SKM-1 treated with dmso at 0.1 percent for 144 hours (cell line): ENCODE data around the gene NRCAM.

Source experiments
- DNase-seq: peaks from one replicate; lab custom pipeline; 2025; ENCODE audit not compliant: unreplicated experiment; lab: John Stamatoyannopoulos, UW

The NRCAM gene

DNA sequence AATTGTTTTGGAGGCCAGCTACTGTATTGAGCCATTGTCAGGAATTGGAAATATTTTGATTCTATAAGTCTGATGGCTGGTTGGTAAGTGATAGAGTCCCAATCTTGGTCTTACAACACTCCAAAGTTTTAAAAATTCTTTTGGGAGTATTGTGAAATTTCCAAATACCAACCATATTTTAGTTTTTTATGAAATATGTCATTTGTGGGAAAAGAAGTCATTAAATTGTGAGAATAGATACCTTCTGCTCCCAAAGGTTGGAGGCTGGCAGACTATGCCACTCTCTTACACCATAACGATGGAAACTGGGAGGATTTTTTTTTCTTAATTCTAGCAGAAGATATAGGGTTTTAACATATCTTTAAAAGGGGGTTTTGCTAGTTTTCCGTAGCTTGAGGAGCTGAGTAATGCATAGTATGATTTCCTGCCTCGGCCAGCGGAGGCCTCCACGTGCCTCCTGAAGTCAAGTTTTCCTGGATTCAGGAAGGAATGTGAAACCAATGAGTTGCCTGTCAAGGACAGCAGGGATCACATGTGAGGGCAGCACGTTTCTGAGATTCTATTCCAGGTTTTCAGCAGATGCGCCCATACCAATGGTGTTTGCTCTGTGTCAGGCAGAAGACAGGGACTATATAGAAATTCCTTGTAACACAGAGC lies 233.9 kb downstream of the NRCAM start:
- DNase-seq: no peak

DNA sequence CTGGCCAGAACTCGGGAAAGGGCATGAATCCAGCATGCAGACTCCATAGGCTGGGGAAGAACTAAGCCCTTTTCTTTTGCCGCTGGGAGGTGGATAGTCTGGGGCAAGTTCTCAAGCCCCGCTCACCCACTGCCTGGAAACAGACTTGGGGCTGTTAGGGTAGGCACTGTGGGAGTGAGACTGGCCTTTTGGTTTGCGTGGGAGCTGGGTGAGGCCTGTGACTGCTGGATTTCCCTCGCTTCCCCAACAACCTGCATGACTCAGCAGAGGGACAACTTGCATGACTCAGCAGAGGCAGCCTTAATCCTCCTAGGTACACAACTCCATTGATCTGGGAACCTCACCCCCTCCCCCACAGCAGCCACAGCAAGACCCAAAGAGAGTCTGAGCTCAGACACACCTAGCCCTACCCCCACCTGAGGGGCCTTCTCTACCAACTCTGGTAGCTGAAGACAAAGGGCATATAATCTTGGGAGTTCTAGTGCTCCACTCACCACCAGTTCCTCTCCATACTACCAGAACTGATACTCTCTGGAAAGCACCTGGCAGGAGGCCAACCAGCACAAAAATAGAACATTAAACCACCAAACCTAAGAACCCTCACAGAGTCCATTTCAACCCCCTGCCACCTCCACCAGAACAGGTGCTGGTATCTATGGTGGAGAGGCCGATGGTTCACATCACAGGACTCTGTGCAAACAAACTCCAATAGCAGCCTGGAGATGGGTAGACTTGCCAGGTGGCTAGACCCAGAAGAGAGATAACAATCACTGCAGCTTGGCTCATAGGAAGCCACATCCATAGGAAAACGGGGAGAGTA lies 244.6 kb downstream of the NRCAM start:
- DNase-seq: no peak

DNA sequence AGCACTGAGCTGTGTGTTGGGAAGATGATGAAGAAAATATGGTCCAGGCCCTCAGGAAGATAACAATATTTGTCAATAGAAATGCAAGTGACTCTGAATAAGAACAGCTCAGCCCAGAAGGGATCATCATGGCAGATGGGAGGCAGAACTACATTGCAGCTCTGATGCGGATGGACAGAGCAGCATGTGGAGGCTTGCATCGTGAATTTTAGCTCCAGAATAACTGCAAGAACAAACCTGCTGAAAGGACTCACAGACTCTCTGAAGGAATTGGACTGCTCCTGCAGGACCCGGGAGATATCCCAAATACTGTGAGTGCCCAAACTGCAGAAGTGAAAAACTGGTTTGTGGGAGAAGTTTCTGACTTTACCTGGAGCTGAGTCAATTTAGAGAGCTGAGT lies 245.4 kb downstream of the NRCAM start:
- DNase-seq: no peak

DNA sequence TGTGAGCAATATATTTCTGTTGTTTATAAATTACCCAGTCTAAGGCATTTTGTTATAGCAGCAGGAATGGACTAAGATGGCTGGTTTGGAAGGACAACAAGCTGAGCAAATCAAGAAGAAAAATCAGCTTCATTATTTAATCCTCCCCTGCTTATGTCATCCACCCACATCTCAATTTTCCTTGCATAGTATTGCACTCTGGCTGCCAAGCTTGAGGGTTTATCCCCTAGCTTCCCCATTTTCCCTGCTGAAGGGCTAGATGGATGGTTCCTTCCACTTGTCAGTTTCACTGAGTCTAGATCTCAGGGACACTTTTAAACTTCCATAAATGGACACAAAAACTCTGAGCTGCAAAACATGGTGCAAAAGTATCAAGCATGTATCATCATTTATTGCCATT lies 250.9 kb downstream of the NRCAM start:
- DNase-seq: no peak

DNA sequence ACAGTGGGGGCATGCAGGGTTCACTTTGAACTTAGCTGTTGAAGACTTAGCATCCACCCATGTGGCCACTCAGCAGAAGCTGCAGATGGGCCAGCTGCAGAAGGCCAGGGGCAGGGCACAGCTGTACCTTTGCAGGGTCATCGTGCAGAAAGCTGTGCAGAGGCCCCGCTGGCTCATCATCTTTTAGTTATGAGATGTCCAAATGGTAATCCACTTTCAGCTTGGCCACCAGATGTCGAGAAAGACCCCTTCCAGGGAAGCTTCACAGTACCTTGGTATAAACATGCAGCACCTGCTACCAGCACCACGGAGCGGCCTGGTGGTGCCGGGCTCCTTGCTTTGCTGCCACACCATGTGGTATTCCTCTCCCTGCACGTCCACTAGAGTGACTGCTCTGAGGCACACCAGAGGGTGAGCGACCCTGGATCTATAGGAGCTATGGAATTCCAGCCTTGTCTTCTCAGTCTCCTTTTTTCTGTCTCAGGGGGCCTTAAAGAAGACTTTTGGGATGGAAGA lies 251.9 kb downstream of the NRCAM start:
- DNase-seq: no peak

DNA sequence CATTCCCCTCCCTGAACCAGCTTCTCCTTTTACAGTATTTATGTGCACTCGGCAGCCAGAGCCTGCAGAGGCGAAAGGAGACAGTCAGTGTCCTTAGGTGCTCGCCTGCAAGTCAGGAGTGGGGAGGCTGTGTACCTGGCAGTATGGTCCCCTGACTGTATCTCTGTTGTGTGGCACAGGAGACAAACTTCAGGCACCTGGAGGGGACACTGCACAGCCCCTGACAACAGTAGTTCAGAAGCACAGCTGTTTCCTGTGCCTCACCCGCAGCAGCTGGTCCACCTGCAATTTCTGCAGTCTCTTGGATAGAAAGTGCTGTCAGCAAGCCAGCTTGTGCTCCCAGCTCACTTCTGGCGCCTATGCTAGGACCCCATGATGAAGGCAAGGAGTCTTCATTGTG lies 252.7 kb downstream of the NRCAM start:
- DNase-seq: no peak

DNA sequence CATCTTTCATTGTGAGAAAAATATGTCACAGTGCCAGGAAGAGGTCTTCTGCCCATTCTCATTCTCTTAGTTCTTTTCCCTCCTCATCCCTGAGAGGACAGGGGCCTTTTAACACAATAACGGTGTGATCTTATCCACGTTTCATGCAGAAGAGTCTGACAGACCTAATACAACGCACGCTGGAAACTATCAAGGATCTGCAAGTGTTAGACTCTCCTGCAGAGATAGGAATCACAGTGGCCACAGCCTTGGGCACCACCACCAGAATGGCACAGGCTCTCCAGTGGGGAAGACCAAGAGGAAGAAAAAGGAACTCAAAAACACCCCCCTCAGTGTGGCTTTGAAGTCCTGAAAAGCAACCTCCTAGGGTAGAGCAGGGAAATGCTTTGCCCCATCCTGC lies 253.5 kb downstream of the NRCAM start:
- no peak for DNase-seq

DNA sequence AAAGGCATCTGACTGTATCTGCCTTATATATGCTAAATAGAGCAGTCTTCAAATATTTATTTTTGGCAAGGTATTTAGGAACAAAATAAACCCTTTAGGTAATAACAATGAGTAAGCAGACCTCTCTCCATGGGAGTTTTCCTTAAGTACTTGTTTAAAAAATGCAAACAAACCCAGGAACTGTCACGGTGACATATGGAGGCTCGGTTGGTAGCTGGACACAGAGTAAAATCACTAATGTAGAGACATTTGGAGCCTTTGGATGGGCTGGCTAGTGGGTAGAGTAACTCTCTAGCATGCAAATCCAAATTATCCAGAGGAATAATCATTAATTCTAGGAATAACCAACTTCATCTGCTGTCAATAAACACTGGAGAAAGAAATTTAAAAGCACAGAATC lies 254.5 kb downstream of the NRCAM start:
- no peak for DNase-seq

DNA sequence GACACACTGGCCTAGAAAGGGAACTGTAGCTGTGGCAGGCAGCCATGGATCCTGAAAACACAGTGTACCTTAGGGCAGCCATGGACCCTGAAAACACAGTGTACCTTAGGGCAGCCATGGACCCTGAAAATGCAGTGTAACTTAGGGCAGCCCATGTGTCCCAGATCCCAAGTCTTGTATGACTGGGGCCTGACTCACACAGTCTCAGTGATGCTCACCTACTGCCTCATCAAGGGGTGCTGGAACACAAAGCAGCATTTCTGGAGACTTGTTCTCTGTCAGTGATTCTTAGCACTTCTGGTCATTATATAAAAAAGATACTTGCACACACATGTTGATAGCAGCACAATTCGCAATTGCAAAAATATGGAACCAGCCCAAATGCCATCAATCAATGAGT lies 255.9 kb downstream of the NRCAM start:
- DNase-seq: no peak

DNA sequence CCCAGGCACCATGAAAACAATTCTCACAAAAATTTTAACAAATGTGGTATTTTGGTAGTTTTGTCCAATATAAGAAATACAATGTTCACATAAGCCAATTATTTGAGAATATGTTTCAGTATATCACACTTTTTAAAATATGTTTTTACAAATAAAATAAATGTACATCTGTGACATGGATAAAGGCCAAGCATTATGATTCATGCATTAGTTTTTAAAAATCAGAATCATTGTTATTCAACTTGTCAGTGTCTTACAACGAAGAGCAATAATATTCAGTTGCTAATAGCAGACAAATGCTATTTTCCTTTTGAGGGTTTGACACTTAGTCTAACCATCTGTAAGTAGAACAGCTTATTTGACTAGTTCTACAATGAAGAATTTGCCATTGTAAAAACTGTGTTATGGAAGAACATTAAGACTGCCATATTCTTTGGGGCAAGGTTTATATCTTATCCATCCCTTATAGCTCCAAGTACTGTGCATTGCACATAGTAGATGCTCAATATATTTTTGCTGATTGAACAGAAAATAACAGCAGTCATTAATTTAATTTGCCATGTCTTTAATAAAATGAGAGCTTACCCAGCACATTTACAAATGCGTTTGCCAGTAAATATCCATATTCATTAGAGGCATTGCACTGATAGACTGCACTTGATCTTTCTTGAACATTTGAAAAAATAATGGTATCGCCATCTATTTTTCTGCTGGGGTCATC lies 258.7 kb downstream of the NRCAM start:
- DNase-seq: no peak

DNA sequence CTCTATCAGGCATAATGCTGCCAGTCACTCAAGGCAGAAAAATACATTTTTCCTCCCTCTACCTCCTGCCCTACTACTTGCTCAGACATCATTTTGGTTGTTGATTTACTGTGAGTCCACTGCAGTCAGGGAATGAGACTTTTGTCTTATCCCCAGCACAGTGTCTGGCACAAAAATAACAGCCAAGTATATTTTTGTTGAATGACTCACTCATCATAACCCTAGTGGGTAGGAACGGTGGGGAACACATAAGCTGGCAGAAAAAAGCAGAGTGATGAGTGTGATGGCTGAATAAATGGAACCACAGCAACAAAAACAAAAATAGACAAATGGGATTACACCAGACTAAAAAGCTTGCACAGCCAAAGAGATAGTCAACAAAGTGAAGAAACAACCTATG lies 260.2 kb downstream of the NRCAM start:
- no peak for DNase-seq

DNA sequence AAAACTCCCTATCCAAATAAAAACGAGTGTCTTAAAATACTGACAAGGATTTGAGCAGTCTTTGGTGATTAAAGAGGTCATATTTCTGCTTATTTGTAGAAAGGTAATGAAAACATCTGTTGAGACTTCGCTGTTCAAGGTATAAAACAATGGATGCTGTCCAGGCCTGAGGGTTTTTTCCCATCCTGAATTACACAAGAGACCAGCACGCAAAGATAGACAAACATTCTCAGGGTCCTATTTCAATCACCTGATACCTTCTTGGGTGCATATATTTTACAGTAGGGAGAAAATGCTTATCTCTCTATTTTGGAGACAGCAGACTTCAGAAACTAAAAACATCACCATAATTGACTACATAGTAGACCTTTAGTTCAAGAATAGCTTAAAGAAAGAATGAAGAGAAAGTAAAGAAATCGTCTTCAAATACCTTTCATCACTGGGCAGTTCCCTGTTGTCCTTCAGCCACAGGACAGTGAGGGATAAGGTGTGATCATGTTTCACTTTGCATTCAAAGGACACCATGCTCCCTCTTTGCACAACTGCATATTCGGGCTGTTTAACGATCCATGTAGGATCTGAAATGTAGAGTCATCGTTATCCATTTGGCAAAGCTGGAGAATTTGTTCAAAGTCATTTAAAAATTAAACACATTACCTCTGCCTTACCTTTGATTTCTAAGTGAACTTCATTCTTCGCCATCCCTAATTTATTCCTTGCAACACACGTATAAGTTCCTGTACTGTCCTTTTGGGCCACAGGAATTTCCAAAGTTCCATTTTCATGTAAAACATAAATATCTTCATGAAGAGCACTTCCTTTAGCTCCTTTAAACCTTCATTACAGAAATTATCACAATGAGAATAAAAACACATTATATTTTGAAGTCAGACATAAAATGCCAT lies 262.4 kb downstream of the NRCAM start:
- no peak for DNase-seq

DNA sequence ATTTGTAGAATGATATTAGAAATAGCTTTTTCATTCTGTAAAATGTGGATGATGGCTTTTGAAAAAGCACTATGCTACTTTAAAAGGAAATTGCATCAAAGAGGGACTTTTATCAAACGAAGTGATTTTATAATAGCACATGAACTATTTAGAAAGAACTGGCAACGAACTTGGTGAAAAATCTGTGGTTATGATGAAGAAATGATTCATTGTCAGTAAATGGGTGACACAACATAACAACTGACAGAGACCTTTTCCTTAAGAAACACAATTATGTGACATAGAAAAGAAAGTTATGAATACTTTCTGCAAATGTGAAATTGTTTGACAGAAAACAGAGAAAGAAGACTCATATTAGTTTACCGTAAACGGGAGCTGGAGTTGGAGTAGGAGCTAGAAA lies 265.3 kb downstream of the NRCAM start:
- no peak for DNase-seq

DNA sequence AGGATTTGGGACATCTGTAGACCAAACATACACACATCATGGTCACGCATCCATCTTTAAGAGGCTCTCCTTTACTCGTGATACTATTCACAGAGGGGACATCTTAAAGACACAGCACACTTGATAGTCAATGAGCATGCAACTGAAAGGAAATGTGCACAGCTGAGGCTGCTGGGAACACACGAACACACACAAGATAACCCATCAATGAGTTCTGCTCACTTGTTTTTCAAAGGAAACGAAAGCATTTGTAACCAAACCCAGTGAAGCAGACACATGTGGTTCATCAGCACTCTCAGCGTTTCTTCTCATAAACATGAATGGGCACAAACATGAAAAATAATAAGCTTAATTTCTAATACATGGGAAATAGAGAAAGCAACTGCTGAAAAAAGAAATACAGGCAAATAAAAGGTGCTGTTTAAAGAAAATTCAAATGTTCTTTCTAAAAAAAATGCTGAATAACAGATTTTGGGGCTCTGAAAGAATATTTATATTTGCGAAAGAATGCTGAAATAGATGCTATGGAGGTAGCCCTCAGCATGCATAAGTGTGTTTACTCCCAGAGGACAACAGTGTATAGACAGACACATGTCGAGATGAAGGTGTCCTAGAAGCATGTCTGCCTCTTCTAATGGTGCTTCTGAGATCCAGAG lies 266.4 kb downstream of the NRCAM start:
- DNase-seq: no peak

DNA sequence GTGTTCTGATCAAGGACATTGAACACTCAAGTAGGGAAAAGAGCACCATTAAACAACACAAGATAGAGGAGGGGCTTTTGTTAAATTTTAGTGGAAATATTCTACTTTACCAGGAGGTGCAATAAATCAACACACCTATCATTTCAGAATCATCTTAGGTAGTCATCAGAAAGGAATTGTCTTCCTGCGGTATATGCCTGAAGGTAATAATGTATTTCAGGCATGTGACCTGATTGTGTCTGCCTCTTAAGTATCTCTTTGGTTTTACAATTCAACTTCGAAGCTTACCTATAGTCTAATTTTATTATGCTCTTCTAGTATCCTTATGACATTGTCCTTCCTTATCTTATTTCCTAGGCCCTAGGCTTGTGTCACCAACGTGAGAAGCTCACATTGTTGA lies 267.5 kb downstream of the NRCAM start:
- no peak for DNase-seq

DNA sequence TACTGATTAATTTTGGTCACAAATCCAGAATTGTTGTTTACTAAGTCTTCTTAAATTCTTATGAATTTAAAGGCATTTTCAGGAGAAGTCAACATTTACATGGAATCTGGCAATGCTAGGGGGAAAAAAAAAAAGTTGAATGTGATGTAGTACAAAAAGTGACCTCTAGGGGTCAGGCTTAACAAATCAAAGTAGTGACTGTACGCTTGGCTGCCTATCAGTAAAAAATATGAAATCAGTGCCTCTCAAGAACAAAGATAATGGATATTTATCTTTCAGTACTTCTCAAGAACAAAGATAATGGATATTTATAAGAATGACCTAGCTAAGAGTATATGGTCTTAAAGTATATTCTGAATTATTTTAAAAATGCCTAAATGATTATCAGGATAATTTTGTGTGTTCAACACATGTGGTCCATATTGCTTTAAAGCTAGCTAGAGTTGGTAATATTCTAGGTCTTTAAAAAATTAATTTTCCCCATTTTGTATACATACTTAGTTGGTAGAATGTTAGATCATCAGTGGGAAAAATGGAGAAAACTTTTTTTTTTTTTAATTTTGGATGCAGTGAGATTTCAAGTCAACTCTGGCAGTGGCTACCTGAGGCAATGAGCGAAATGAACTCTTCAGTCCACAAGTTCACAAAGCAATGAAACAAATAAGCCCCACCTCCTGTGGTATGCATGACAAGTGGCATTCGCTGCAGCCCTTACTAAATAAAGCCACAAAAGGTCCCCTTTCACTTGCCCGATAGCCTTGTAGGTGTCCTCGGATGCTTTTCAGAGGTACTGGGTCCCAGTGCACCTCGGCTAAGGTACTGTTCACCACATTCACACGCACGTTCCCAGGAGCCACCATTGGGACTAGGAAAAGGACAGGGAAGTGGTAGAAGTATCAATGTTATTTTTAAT lies 274.9 kb downstream of the NRCAM start:
- peak; percentile 19 for DNase-seq

DNA sequence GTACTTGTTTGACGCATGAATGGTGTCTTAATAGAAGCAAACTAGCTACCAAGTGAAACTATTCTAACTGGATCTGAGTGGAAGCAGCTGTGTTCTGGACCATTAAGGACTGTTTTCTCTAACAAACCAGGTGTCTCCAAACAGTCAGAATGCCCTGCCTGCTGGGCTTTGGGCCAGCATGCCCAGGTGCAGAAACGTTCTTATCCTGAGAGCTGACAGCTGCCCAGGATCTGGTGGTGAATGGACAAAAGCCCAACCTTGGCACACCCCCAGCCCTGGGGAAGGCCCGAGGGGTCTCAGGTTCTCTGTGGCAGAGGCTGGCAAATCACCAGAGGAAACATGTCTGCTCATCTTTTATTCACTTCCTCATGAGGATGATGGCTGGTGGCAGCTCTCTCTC lies 277.8 kb downstream of the NRCAM start:
- DNase-seq: no peak

DNA sequence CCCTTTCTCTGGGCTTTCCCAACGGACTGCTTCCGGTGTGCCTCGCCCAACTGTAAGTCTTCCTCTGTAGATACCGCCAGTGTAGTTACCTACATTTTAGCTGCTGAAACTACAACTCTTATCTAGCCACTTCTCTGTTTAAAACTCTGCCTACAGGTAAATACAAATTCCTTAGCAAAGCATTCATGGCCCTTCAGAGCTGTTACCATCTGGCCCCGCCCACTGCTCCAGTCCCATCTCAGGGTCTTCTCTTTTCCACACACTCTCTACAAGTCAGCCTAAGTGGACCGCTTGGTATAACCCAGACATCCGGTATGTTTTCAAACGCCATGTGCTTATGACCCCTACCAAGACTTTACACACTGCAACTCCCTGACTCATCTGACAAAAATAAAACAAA lies 285.1 kb downstream of the NRCAM start:
- DNase-seq: no peak

DNA sequence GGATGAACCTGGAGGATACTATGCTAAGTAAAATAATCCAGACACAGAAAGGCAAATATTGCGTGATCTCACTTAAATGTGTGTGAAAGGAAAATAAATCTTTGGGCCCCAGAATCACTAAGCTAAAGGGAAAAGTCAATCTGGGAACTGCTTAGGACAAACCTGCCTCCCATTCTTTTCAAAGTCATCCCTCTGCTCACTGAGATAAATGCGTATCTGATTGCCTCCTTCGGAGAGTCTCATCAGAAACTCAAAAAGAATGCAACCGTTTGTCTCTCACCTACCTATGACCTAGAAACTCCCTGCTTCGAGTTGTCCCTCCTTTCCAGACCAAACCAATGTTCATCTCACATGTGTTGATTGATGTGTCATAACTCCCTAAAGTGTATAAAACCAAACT lies 286.0 kb downstream of the NRCAM start:
- no peak for DNase-seq
